Stimulated activated CD4-positive, alpha-beta T cell treated with anti-CD3 and anti-CD28 coated beads, Interleukin-12 subunit alpha, Interleukin-12 subunit beta, amount 100 ng/mL, for 48 hours (primary cell): ENCODE measurements around the gene COPS9.

Source experiments
- DNase-seq, 3 donors: peaks; one replicate each; pipeline ENCODE4 v3.0.0-alpha.2; 2020; ENCODE audit warnings: low read depth in 2 of 3, low spot score in 1 of 3

COPS9 gene

DNA sequence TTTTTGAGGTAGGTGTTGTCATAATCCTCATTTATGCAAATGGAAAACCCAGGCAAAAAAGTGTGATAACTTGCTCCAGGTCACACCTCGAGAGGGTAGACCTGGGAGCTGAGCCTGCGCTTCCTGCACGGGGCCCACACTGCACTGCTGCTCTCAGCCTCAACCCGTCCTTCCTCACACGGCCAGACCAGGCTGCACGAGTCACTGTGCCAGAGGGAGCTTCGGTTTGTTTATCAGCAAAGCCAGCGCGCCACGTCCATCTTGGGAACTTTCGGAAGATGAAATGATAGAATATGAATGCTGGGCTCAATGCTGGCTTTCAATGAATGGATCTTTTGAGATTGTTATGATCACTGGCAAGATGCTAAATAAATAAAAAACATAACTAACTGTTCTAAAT, 14.4 kb downstream of the COPS9 start:
- no peak for DNase-seq

DNA sequence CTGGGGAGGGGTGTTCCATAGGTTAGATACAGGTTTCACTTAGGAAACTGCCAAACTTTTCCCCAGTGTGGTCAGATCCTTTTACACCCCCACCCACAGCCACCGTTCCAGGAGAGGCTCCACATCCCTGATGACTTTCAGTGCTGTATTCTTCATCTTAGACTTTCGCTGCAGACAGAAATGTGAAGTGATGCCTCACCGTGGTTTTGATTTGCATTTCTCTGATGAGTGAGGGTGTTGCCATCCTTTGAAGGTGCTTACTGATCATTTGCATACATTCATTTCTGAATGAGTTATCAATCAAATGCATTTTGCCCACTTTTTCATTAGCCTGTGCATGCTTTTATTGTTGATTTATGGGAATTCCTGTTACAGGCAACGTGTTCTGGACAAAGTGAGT, 14.9 kb downstream of the COPS9 start:
- DNase-seq, result peak in 1 of 3 donors; percentile 11

DNA sequence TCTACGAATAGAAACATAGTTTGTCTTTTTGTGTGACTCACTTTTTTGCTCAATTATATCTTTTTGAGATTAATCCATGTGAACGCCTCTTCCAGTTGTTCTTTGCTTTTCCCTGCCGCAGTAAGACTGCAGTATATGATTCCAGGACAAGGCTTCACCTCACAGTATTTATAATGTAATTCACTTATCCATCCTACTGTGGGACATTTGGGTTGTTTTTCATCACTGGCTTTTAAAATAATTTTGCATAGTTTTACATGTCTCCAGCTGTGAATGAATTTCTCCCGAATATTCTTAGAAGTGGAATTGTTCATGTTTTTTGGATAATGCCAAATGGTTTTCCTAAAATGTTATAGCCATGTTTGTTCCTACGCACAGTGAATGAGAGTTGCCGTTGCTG, 21.9 kb downstream of the COPS9 start:
- no peak for DNase-seq

DNA sequence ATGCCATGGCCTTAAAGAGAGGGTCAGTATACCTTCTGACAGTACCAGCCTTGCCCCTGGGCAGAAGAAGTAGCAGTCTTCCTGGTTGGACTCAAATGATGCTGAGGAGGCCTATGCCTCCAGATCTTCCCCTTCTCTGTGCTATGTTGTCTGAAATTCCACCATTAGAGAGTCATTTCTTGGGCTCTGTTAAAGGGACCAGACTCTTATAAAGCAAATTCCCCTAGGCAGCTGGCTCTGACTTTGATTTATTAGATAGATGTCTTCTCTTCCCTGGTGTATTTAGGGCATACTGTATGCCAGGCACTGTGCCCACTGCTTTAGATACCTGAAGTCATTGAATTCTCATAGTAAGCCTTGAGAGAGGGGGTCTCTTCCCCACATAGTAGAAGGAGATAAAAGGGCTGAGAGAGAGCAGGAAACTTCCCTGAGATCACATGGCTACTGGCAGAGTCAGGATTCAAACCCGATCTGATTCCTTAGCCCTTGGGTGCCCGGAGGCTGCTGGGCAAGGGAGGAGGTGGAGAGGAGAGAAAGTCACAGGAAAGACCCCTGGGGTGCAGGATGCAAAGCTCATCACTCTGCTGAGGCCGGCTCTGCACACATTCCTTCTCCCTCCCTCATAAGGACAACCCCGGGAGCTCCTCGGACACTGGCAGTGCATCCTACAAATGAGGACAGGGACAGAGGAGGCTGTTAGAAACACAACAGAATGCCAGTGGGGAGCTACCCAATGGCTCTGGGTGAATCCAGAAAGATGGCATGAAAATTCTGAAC, 23.0 kb downstream of the COPS9 start:
- DNase-seq, result no peak

DNA sequence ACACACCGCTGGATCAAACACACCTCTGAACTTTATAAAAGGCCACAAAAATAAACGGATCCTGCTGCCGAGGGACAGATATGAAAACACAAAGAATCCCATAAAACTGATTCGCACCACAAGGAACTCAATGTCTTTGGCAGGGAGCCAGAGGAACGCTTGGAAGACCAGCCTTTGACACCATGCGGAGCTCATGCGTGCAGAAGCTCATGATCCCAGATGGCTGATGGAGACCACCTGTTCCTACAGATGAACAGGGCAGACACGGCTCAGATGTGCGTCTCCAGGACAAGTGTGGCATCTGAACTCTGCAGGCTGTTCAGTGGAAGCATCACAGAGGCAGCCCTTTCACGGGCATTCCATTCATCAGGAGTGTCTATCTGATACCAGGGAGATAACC, 24.9 kb downstream of the COPS9 start:
- DNase-seq, result no peak

DNA sequence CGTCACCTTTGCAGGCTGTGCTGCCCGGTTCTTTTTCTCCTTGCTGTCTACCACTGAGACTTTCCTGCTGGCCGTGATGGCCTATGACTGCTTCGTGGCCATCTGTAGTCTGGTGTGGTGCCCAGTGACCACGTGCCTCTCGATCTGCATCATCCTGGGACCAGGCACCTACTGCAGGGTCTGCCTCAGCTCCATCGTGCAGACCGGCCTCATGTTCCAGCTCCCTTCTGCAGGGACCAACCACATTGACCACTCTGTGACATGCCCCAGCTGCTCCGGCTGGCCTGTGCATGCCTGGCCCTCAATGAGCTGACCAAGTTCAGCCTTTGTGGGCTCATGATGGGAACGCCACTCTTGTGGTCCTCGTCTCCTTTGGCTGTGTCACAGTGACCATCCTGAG, 26.7 kb downstream of the COPS9 start:
- DNase-seq, result no peak

DNA sequence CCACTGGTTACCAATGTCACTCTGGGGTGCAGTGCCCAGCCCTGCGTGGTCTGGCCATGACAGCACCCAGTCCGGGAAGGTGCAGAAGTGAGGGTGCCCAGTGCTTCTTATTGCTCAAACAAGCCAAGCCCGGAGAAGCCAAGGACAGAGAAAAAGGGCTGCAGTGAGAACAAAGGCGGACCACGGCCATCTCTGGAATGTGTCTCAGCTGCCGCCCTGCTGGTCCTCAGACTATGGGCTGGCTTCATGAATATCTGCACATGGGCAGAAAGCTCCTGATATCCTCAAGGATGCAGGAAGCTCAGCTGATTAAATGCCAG, 28.7 kb downstream of the COPS9 start:
- no peak for DNase-seq

DNA sequence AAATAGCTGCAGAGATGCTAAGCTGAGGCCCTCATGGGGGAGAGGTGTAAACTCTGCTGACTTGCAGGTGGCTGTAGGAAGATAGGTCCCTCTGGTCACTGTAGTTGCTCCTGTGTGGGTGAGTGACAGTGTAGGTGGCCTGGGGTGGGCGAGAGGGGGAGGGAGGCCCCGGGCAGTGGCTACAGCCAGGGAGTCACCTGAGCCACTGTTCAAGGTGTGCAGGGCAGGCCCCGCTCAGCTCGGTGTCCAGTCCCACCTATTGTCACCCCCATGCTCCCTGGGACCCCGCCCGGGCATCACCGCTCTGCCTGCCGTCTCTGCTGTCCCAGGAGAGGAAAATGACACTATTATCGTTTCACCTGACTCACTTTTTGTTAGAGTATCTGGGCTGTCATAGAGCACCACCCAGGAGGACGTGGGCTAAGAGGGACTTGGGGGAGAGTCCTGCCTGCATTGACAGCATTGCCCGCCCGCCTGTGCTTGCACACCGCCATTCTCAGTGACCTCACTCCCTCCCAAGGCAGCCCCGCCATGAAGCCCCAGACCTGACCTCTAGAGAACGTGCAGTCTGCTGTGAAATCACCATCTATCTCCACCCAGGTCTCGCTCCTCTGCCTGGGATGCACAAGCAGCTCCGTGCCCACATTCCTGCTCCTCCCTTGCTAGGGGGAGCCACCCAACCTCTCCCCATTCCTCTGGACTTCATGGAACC, 29.2 kb downstream of the COPS9 start:
- DNase-seq, result no peak

DNA sequence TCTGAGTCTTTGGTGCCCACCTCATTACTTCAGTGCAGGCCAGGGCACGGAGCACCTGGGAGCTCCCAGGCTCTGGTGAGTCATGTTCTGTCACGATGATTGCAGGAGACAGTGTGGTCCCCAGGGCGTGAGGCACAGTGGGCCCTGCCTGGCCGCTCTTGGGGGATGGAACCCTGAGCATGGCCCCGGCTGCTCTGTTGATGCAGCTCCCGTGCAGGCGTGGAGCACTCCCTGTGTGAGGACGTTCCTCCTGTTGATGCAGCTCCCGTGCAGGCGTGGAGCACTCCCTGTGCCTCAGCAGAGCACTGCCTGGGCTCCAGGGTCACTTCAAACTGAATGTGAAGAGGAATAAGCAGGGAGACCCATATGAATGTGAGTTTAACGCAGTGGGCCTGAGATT, 30.1 kb downstream of the COPS9 start:
- no peak for DNase-seq

DNA sequence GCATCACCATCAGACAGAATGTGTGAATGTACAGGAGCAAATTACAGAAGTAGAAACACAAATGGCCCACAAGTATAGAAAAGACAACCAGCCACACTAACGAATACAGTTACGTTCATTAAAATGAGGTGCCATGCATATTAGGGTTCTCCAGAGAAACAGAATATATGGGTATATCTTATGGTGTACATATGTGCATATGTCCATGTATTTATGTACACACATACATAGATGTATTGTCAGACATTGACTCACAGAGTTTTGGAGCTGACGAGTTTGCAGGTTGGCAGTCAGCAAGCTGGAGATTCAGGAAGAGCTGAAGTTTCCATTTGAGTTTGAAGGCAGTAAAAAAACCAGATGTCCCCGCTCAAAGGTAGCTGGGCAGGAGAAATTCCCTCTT, 33.0 kb downstream of the COPS9 start:
- DNase-seq, result no peak

DNA sequence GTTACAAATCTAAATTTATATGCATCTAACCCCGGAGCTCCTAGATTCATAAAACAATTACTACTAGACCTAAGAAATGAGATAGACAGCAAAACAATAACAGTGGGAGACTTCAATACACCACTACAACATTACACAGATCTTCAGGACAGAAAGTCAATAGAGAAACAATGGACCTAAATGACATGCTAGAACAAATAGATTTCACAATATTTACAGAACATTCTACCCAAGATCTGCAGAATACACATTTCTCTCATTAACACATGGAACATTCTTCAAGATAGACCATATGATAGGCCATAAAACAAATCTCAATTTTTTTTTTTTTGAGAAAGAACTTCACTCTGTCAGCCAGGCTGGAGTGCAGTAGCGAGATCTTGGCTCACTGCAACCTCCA, 37.8 kb downstream of the COPS9 start:
- DNase-seq, result no peak

DNA sequence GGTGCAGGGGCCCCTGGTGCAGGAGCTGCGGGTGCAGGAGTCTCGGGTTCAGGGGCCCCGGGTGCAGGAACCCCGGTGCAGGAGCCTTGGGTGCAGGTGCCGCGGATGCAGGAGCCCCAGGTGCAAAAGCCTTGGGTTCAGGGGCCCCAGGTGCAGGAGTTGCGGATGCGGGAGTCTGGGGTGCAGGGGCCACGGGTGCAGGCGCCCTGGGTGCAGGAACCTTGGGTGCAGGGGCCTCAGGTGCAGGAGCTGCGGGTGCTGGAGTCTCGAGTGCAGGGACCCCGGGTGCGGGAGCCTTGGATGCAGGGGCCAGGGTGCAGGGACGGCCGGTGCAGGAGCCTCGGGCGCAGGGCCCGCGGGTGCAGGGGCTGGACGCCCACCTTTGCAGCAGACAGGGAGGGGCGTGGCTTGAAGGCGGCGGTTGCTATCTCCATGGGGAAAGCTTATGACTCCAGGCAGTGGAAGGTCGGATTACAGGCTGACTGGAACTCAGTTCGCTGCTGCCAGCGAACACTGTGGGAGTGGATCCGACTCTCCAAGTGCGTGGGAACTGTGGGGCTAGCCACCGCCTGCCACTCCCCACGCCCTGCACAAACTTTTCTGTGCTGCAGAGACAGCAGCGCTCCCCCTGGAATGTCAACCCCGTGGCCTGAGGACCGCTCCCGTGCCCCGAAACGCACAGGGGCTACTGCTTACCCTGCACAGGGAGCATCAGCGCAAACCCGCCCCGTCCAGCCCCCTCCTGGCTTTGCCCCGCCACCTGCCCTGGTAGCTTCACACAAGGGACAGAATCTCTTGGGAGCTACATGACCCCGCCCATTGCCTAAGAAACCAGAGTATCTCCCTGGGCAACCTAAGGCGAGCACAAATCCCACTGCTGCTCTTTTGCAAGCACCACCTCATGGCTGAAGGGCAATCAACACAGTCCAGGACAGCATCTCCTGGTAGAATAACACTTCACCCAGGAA, 40.3 kb downstream of the COPS9 start:
- no peak for DNase-seq

DNA sequence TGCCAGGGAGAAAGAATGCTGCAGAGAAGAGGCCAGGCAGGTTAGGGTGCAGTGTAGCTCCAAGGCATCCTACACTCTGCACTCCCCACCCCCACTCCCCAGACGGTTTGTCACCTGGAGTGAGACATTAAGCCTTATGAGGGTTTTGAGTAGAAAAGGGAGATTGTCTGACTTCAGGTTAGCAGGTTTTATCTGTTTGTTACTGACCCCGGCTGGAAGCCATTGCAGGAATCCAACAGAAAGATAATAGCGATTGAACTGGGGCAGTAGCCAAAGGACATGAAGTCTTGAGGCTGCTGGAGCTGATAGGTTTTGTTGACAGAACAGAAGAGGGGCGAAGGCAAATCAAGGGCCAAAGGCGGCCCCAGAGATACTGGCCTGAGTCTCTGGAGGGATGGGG, 46.8 kb downstream of the COPS9 start:
- no peak for DNase-seq

DNA sequence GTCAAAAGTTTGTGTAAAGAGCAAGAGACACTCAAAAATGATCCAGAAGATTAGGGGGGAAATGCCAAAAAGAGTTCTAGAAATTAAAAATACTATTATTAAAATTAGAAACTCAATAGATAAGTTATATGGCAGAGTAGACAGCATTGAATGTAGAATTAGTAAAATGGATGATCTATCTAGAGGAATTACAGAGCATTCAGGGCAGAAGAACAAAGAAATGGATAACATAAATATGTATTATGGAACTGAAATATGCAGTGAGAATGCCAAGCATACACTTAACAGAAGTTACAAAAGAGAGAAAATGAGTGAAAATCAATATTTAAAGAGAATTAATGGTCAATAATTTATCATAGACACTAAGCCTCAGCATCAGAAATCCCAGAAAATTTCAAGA, 49.5 kb downstream of the COPS9 start:
- no peak for DNase-seq
